ENCODE data around the gene XYLT2. TPM values are rescaled to one million over a fixed set of nuclear protein-coding genes. Genes with fewer than 3 reads are reported as not detected.

Gene XYLT2
- total and polyA plus RNA-seq, 2 of the 8 experiments (the other 6 are each of a cell fraction or from before 2014, with no cell fraction given): 28.0 to 29.9 TPM

- TF ChIP-seq SAP30 (IDR thresholded peaks at IDR 0.05; ENCODE audit: insufficient read depth, insufficient replicate concordance, low read length) (no peak), MAFK (IDR thresholded peaks at IDR 0.05; ENCODE audit: low read depth, low read length) (no peak), SP1 (IDR thresholded peaks at IDR 0.05; ENCODE audit: low read depth, low read length) (no peak)
Measured at GRCh38 chr17:50355701-50356341, 9.9 kb downstream of the XYLT2 start (continued).
